HG03196 (cell line): ENCODE results near the gene RAB8B.
A peak's percentile ranks its signal among the peaks of the same experiment; 100 is the strongest.

Experiments
- ATAC-seq: cut with Tn5 transposase; IDR thresholded peaks from one replicate; pipeline ENCODE4 v1.9.1; 2021; ENCODE audit not compliant: unreplicated experiment

Gene RAB8B

DNA sequence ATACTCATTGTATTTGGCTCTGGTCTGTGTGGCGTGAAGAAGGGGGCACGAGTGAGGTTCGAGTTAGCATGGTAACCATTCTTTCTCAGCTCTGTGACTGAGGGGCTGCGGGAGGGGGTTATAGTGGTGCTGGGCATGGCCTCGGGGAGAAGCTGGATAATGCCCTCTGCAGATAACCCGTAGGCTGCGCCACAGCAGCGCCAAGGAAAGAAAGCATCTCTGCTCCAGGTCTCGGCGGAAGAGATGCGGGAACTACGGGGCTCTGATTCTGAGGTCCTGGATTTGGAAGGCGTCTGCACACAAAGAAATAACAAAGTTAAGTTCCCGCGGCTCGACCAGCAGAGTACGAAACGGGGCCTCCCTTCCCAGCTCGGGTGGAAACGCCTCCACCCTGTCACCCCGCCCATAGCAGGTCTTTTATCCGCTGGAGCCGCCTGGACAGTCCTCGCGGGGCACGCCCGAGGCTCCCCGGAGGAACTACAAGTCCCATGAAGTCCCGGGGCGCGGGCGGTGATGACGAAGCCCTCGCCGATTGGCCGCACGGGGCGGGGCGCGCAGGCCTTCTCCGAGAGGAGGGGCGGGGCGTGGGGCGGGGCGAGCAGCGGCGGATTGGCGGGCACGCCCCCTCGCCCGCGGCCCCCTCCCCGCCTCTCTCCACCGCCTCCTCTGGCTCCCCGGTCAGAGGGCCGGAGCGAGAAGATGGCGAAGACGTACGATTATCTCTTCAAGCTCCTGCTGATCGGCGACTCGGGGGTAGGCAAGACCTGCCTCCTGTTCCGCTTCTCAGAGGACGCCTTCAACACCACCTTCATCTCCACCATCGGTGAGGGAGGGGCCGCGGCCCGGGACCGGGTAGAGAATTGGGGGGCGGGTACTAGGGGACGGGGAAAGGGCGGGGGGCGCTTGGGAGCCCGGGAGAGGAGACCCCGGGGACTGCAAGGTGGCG, at the start of gene RAB8B:
RAB8B (plus strand) TSS at position 681 of the 946 bp plus-strand sequence; CDS start at position 700, 19 bp downstream.
- ATAC-seq, result peak; percentile 73

DNA sequence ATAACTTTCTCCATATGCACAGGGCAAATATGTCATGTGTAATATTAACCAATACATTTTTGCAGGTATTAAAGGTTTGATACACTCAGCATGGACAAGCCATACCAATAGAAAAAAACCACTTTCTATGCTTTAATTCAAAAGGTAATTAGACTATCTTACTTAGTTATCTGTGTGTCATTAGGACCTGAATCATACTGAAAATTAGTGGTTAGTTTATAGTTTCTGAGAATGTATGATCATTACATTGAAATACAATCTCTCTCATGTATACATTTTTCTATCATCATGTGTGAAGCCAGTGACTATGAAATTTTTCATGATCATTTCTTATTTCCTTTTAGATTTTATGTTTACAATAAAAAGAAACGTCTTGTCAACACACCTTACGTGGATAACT, 48.5 kb upstream of the RAB8B start:
- no peak for ATAC-seq

DNA sequence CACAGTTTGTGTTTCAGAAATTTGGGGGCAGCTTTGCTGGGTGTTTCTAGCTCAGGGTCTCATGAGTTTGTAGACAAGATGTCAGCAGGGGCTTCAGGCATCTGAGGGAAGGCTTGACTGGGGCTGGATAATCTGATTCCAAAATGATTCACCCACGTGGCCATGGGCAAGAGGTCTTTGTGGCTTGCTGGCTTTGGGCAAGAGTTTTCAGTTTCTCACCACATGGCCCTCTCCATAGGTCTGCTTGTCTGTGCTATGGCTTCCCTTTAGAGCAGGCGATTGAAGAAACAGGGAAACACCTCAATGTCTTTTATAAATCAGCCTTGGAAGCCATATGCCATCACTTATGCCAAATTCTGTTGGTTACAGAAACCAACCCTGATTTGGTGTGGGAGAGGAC, 44.0 kb upstream of the RAB8B start:
- ATAC-seq, result no peak

DNA sequence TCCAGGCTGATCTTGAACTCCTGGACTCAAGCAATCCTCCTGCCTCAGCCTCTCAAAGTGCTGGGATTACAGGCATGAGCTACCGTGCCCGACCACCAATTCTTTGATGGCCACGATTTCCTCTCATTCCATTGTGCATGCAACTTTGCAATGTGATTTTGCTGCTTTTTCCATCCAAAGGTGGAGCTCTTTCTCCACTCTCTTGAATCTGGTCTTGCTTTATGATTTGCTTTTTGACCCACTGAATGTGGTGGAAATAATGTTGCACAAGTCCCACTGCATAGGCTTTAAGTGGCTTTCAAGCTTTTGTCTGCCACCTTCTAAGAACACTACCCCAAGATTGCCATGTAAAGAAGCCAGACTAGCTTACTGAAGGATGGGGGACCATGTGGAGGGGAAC, 42.7 kb upstream of the RAB8B start:
- ATAC-seq, result no peak

DNA sequence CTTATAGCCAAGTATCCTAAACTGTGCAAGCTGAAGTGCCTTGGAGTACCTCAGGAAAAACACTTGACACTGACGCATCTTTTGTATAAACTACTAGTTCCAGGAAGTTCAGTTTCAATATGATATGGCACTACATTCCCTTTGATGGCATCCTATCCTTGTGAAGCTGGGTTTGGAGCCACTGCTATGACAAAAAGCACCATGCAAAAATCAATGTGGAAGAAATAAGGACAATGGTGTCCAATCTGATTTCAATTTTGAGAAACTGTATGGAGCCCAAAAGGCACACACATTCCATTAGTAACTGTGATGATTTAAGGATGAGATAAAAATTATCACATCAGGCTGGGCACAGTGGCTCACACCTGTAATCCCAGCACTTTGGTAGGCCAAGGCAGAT, 37.7 kb upstream of the RAB8B start:
- ATAC-seq, result no peak

DNA sequence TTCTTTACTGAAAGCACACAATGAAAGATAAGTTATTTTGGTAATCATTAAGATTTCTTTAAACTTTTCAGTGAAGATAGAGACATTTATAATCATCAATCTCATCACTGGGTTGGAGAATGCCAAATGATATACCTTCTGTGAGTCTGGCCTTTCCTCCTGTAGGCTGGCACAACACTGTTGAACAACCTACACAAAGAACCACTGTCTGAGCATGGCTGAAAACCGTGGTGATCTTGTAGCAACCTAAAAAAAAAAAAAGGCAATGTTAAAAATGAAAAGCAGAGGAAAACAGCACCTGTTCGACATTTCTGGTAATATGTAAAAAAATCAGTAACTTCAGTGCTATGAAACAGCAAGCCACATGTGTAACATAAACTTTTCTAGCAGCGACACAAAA, 33.9 kb upstream of the RAB8B start:
- ATAC-seq, result no peak

DNA sequence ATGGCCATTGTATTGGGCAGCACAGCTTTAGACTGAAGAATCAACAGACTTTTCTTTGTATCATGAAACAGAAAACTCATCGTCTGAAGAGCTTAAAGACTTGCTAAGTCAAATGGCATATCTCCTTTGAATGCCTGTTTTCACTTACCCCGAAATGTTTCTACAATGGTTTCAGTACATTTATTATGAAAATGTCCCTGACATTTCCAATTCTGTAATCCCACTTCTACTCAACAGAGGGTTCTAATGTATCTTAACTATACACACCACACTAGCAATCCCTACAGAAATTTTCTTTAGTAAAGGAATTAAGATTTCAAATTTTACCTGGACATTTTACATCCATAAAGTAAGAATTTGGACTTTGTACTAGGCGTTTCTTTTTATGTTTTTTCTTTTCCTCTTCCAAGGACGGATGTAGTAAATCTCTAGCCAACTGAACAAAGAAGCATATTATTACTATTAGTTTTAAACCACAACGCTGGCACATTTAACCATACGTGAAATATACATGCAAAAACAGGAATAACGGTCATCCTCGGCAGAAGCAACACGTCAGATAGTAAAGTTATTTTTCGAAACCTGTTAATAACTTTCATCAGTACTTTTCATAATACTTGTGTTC, 33.2 kb upstream of the RAB8B start:
- ATAC-seq, result no peak

DNA sequence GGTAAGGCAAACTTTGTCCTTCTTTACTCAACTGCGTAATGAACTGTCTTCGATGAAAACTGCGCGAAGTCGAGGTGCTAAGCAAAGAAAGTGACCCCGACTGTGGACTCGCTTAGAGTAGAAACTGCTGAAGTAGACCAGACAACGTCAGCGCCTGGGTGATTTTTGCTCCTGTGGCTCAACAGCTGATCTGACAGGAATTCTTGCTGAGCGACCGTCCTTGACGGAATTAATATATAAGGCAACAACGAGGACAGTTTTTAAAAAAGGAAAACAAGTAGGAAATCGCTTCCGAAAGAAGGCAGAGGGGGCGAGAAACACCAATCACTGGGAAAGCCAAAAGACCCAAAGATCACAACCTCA, 32.7 kb upstream of the RAB8B start:
- no peak for ATAC-seq

DNA sequence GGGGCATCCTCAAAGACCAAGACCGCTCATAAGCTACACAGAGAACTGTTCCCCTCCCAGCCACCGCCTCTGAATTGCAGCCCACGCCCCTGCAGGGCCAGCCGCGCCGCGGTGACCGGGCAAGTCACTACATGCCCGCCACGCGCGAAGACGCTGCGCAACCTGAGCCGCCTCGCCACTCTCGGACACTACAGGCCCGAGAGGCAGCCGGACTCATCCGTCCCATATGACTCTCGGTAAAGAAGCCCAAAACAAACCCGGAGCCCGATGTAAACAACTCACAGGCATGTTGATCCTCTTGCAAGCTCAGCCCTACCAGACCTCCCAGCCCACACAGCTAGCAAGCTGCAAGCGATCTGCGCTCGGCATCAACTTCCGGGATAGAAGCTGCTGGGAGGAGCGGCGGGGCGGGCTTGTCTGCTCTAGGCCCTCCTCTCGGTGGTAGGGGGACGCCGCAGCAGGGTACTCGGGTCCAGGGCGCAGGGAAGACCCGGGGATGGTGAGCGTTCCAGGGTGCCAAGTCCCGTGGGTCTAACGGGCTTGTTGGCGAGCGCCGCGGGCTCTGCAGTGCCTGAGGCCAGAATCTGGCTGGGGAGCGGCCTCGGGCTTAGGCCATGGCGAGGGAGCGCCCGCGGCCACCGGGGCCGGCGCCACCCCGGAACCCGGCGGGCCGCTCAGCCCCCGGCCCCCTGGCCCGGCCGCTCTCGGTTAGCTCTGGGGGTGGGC, 32.1 kb upstream of the RAB8B start, which contains the start of gene RPS27L:
RPS27L (minus strand) TSS at position 360 of the 726 bp plus-strand sequence; CDS start at position 288, 72 bp downstream.
- peak; percentile 80 for ATAC-seq

DNA sequence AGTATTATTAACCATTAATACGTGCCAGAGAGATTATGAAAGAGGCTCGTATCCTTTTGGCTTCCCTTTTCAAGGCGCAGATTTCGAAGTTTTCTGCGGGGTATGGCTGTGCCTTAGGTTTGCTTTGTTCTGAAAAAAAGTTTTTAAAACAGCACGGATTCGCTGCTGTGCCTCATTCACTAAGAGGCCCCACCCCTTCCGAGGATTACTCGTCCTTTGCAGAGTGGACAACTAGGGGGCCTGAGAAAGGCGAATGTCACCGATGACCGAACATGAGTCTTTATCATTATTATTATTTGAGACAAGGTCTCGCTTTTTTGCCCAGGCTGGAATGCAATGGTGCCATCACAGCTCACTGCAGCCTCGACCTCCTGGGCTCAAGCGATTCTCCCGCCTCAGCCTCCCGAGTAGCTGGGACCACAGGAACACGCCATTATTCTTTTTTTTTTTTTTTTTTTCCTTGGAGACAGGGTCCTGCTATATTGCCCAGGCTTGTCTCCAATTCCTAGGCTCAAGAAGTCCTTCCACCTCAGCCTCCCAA, 31.4 kb upstream of the RAB8B start:
- peak; percentile 22 for ATAC-seq

DNA sequence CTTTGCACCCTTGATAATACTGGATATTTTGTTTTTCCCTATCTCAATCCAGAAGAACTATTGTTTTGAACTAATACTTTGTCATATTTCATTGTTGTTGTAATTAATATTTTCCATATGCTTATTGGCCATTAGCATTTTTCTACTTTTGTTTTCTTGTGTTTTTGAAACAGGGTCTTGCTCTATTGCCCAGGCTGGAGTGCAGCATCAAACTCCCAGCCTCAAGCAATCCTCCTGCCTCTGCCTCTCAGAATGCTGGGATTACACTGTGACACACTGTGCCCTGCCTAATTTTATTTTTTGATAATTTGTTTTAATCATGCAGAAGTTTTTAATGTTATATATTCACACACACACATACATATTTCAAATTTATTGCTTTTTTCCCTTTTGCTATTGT, 28.8 kb upstream of the RAB8B start:
- no peak for ATAC-seq

DNA sequence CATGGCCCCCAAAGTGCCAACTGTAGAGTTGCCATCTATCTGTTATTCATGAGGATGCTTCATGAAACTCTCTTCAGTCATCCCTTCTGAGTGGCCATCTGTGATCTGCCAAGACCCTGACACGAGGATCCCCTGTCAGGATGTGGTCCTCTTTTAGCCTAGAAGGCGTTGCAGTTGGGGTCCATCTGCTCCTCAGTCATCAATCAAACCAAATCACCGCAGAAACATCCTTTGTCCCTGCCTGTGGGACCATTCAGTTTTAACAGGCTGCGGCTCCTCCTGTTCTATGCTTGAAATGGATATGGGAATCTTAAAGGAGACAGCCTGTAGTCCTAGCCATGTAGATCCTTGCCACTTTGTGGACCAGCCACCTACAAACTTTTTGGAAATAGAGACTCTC, 26.2 kb upstream of the RAB8B start:
- no peak for ATAC-seq

DNA sequence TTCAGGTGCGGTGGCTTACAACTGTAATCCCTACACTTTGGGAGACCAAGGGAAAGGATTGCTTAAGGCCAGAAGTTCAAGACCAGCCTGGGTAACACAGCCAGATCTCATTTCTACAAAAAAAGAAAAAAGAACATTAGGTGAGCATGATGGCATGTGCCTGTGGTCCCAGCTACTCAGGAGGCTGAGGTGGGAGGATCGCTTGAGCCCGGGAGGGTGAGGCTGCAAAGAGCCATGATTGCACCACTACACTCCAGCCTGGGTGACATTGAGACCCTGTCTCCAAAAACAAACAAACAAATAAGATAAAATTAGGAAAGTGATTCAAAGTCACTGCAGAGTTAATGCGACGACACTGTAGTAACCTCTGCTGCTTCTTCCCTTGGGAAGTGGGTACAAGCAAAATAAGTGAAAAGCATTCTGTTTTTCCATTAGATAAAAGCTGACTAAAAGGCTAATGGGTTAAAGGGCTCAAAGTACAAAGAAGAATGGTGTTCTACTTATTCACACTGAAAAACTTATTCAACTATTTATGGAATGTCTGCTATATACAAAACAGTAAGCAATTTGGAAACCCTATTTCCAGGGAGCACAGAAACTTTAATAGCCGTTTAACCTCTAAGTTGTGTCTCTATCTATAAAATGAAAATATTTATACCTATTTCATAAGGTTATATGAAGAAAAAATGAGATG, 24.1 kb upstream of the RAB8B start:
- no peak for ATAC-seq

DNA sequence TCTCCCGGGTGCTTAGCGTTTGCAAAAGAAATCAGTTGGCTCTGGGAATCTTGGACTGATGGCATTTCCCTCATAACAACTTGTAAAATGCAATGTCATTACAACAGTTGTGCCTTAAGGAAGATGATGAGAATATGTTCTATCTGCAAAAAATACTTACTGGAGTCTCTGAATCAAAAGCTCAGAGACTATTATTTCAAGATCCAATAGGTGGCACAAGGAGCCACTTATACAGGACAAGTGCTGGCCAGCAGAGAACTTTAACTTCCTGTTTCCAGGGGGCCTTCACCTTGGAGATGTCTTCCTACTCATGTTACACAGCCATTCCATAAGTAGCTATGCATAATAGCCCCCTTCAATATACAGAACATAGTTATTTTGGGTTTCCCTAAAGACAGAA, 23.2 kb upstream of the RAB8B start:
- no peak for ATAC-seq

DNA sequence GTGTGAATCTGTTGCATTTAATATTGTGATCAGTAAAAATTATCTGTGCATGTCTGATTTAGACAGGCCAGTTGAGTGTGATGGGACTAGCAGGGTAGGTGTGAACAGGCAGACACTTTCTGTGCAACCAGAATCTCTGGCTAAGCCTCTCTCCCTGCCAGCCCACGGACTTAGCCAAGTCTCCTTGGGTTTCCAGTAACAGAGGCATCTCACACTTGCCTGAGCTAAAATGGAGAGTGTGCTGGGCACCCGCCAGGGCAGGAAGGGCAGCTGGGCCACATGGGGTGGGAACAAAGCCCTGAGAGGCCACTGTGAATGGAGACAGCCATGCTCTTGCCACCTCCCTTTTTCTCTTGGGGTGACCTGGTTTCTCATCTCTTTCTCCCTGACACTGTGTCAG, 19.6 kb upstream of the RAB8B start:
- ATAC-seq, result no peak

DNA sequence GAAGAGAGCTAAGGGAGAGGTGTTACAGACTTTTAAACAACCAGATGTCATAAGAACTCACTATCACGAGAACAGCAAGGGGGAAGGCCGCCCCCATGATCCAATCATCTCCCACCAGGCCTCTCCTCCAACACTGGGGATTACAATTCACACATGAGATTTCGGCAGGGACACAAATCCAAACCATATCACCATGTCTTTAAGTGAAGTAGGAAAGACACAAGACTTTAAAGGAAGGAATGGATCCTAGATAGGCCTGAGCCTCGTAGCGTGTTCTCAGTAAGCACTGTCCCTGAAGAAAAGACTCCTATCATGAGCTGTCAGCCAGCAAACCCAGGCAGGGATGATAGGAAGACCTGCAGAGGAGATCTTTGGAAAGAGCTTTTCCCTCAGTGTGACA, 17.0 kb upstream of the RAB8B start:
- no peak for ATAC-seq

DNA sequence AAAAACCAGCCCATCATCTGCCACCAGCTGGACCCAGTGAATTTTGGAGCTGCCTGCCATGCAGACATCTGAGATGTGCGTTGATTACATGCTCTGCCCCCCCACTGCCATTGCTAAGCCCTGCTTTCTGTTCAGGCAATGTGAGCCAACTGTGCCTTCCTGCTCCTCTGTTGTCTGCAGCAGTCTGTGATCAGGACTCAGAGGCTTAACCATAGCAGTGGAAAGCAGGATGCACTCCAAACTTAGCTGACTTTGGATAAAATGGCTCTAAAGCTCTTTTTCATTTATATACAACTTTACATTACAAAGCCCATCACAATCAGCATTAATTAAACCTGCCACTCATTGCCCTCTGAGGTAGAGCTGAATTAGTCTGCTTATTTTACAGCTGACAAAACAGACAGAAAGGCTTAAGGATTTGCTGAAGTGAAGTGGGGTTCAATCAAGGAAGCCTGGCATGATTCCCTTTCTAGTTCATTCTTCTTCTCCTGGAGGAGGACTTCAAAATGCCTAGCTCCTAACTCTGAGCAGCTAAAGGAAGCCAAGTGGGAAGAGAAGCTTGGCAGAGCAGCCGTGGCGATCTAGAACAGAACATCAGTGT, 16.5 kb upstream of the RAB8B start:
- ATAC-seq, result no peak

DNA sequence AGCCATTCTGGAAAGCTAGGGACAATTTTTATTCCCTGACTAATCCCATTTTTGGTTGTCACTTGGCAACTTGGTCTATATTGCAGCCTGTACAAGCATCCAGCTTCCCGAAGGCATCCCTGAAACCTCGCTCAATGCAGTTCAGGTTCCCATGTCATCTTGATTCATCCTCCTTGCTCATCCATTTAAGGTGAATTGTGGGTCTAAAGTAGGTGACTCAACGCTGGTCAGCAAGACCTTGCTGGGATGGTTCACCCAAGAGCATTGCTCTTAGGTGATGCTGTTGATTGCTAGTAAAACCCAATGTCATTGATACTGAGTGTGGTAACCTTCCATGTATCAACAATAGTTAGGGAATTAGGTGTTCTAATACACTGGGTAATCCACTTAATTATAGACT, 13.1 kb upstream of the RAB8B start:
- no peak for ATAC-seq

DNA sequence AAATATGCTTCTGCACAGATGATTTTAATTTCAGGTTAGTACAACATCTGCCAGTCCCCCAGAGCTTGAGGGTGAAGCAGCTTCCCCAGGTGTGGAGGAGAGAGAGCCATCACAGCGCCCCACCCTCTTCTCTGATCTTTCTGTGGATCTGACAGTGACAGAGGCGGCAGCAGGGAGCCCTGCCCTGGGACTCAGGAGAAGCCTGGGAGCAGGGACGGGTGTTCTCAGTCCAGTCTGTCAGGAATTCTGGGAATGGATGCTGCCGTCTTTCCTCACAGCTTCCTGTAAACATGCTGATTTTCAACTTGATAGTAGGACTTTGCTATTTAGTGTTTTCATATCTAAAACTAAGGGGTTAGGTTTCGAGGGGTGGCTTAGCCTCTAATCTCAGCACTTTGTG, 11.4 kb upstream of the RAB8B start:
- no peak for ATAC-seq

DNA sequence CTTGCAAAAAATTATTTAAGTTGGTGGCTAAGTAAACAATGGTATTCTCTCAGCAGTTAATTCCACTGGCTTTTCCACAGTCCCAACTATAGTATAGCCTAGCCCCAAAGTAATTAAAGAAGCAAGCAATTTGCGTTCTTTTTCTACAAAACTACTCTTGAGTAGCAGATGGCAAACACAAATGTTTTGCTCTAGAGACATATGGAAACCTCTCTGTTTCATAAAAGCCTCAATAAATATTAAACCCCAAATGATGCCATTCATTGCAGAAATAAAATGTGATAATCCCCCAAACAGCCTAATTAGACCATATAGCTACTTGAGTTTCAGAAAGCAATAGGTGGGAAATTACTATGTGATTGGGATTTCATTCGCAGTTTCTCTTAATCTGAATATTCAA, 8.7 kb upstream of the RAB8B start:
- ATAC-seq, result no peak
